B cell (primary cell): ENCODE data around the gene NECTIN1. TPM values are rescaled to one million over a fixed set of nuclear protein-coding genes. Genes with fewer than 3 reads are reported as not detected.

Experiments used
- ATAC-seq: fragments of 200-7000 bp; cut with Tn5 transposase; one replicate; pipeline ENCODE4 v1.10.0; 2021; ENCODE audit warnings: low read depth, mild to moderate bottlenecking, moderate number of reproducible peaks, moderate library complexity
- CTCF ChIA-PET: fragments of 350-600 bp; sonication (Branson Sonifier 250); formaldehyde crosslinking; loops from one replicate; lab custom pipeline; 2021; ENCODE audit warnings: antibody characterized with exemption, inconsistent platforms; lab: Charles Lee
- POLR2A ChIA-PET: fragments of 350-600 bp; sonication (Branson Sonifier 250); formaldehyde crosslinking; loops from one replicate; lab custom pipeline; 2021; ENCODE audit warnings: antibody characterized with exemption; lab: Charles Lee
- DNase-seq: peaks from one replicate; pipeline ENCODE4 v3.0.0; 2013
- H2AFZ ChIP-seq: 2 replicates; pipeline ENCODE4 v1.6.1; 2012; ENCODE audit warnings: mild to moderate bottlenecking, low read depth, low read length; ENCODE audit not compliant: insufficient read depth, poor library complexity, severe bottlenecking
- H3K27ac ChIP-seq, 2 donors: 1 replicate in 1 of 2; 2 replicates in 1 of 2; pipeline ENCODE4 v1.5.1; 2012 to 2013; ENCODE audit warnings: low read length in 2 of 2, mild to moderate bottlenecking in 2 of 2, moderate library complexity in 1 of 2
- H3K27me3 ChIP-seq, 4 experiments: fragments of 200-600 bp in 1 of 4; sonication (generic) in 1 of 4; replicated peaks in 1 of 4; 1 replicate in 2 of 4; 2 replicates in 2 of 4; pipeline versions ENCODE4 v1.6.1 to v1.7.0; 2013 to 2016; ENCODE audit warnings: low read length in 3 of 4, mild to moderate bottlenecking in 2 of 4, mixed read lengths in 1 of 4, moderate library complexity in 1 of 4; ENCODE audit not compliant: insufficient read depth in 4 of 4, control insufficient read depth in 3 of 4; ENCODE audit errors: control extremely low read depth in 1 of 4
- H3K36me3 ChIP-seq, 2 experiments: replicated peaks in 1 of 2; 1 replicate in 1 of 2; 2 replicates in 1 of 2; pipeline versions ENCODE4 v1.6.1 to v1.7.1; 2013; ENCODE audit warnings: low read length in 1 of 2; ENCODE audit not compliant: insufficient read depth in 2 of 2, control insufficient read depth in 1 of 2; ENCODE audit errors: control extremely low read depth in 1 of 2, extremely low read depth in 1 of 2
- H3K4me1 ChIP-seq, 2 donors: fragments of 200-600 bp in 1 of 2; sonication (generic) in 1 of 2; 1 replicate in 1 of 2; 2 replicates in 1 of 2; pipeline versions ENCODE4 v1.5.1 to v1.6.1; 2013 to 2017; ENCODE audit warnings: low read length in 2 of 2; ENCODE audit not compliant: control insufficient read depth in 2 of 2, insufficient read depth in 2 of 2
- H3K4me2 ChIP-seq: replicated peaks from 2 replicates; pipeline ENCODE3; 2012; ENCODE audit warnings: mild to moderate bottlenecking, low read depth, low read length; ENCODE audit not compliant: poor library complexity, severe bottlenecking
- H3K4me3 ChIP-seq, 5 experiments: fragments of 200-600 bp in 1 of 5; sonication (generic) in 1 of 5; 1 replicate in 3 of 5; 2 replicates in 2 of 5; pipeline versions ENCODE4 v1.5.1 to v1.7.0; 2011 to 2016; ENCODE audit warnings: low read length in 4 of 5, mild to moderate bottlenecking in 4 of 5, low read depth in 2 of 5, control low read depth in 1 of 5, moderate library complexity in 1 of 5; ENCODE audit not compliant: insufficient read depth in 1 of 5; ENCODE audit errors: control extremely low read depth in 1 of 5, extremely low read depth in 1 of 5
- H3K79me2 ChIP-seq: fragments of 200-600 bp; sonication (generic); one replicate; pipeline ENCODE4 v1.6.0; 2016; ENCODE audit warnings: low read length; ENCODE audit not compliant: control insufficient read depth, insufficient read depth
- H3K9ac ChIP-seq: fragments of 200-600 bp; sonication (generic); 2 replicates; pipeline ENCODE4 v1.6.1; 2017; ENCODE audit warnings: mild to moderate bottlenecking, low read length, moderate library complexity
- H3K9me3 ChIP-seq, 3 donors: one replicate each; pipeline versions ENCODE4 v1.6.1 to v1.7.1; 2013; ENCODE audit warnings: low read length in 2 of 3; ENCODE audit not compliant: control insufficient read depth in 2 of 3, insufficient read depth in 1 of 3; ENCODE audit errors: control extremely low read depth in 1 of 3
- H4K20me1 ChIP-seq: 2 replicates; pipeline ENCODE4 v1.6.0; 2012; ENCODE audit warnings: mild to moderate bottlenecking, low read length; ENCODE audit not compliant: insufficient read depth, control insufficient read depth, poor library complexity, severe bottlenecking
- H3K27ac Mint-ChIP-seq: one replicate; pipeline ENCODE4 v1.8.0; 2021; ENCODE audit warnings: mixed read lengths
- H3K27me3 Mint-ChIP-seq: one replicate; pipeline ENCODE4 v1.8.0; 2021; ENCODE audit warnings: mixed read lengths
- H3K4me1 Mint-ChIP-seq: one replicate; pipeline ENCODE4 v1.8.0; 2021; ENCODE audit warnings: mixed read lengths
- H3K4me3 Mint-ChIP-seq: one replicate; pipeline ENCODE4 v1.8.0; 2021; ENCODE audit warnings: mixed read lengths
- H3K9me3 Mint-ChIP-seq: one replicate; pipeline ENCODE4 v1.8.0; 2022; ENCODE audit warnings: mixed read lengths; ENCODE audit not compliant: insufficient read depth
- CTCF ChIP-seq: fragments of 200-600 bp; IDR thresholded peaks from one replicate; pipeline ENCODE4 v1.8.0; 2022; ENCODE audit warnings: antibody characterized with exemption, mild to moderate bottlenecking
- EZH2 ChIP-seq: IDR thresholded peaks from 2 replicates; pipeline ENCODE4 v1.6.1; 2012; ENCODE audit warnings: borderline replicate concordance, low read depth, mild to moderate bottlenecking, moderate library complexity, low read length; ENCODE audit not compliant: insufficient read depth, poor library complexity, severe bottlenecking
- WGBS: methylation state at CpG from one replicate; pipeline ENCODE4 v1.1.5; 2013; ENCODE audit warnings: missing lambda C conversion rate; ENCODE audit not compliant: insufficient coverage; 5-methylcytosine and 5-hydroxymethylcytosine counted together
- intact Hi-C: fragments of 100-400 bp; cut with micrococcal nuclease; formaldehyde crosslinking; loops from one replicate; pipeline ENCODE4 v1.10.0; 2022
- polyA plus RNA-seq: library from polyadenylated mRNA; depleted of rRNA; stranded (reverse); fragments of >200 nt; gene quantifications from 2 replicates; pipeline ENCODE4 v1.2.3, GENCODE V29; 2012
- total RNA-seq, 2 donors: library from RNA; stranded (reverse); fragments of 120-200 nt in 1 of 2; gene quantifications; 1 replicate in 1 of 2; 2 replicates in 1 of 2; pipeline versions ENCODE4 v1.2.3 to v1.2.4, GENCODE V29; 2013 to 2022

NECTIN1 gene
- total and polyA plus RNA-seq, 2 donors (not counting 1 experiment from before 2014, with no cell fraction given) = 2.1 to 3.9 TPM

DNA sequence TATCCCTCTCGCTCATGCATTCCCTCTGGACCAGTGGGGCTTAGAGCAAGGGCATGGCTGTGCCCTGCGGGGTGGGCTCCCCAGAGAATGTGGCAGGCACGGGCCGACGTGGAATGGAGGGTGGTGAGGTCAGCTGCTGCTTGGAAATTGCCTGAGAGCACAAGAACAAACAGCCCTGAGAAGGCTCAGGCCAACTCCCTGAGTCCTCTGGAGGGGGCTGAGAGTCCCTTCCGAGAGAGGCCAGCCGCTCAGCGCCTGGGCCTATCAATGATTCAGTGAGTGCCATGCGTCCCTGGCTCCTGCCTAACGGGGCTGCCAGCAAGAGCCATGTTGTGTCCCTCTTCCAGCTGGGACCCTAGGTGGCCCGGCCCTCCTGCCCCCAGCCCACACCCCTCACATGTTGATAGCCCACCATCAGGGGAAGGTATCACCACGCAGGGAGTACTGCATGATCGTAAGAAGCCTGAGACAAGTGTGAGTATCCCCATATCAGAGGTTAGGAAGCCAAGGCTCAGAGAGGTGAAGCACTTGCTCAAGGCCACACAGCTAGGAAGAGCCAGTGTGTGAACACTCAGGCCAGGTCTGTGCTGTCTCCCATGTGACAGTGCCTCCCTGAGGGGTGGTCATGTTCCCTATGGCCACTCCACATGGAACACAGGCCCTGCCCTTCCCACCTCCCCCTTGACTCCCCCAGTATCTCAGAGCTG, 55.8 kb downstream of the NECTIN1 start:
- H3K4me1 ChIP-seq = peaks cover 25 to 29% of the 10 kb centered on the region in 2 donors
- POLR2A ChIA-PET = interaction anchor here (0.6 kb wide), 2 partner anchors 16 to 56 kb away, joined by 3 to 6 read pairs; partner anchors contain the start of gene NECTIN1
- peak overlapping the region; percentile 73 for H3K27ac Mint-ChIP-seq
- H3K4me3 Mint-ChIP-seq = peak overlapping the region; percentile 85
- CTCF ChIA-PET = interaction anchor here (0.6 to 4.0 kb wide), 5 partner anchors 56 to 1774 kb away, joined by 3 to 30 read pairs (median 5); partner anchors contain the start of gene NECTIN1
- WGBS = 92% methylated on average over 12 of the region's 13 CpGs
- DNase-seq (no peak), ATAC-seq (no peak)
- H3K27me3 ChIP-seq = peaks cover 0 to 2% (median 0%) of the 10 kb centered on the region in 4 experiments
- peak overlapping the region; percentile 69 for H3K4me2 ChIP-seq
- intact Hi-C loops = no loop called here
- peak overlapping the region in 1 of 2 donors; percentile 5 for H3K27ac ChIP-seq
- H3K79me2 ChIP-seq = no peaks in the 10 kb centered on the region
- no peaks in the 10 kb centered on the region for H3K27me3 Mint-ChIP-seq
- H3K9me3 ChIP-seq = peaks cover 0 to 14% (median 0%) of the 10 kb centered on the region in 3 donors
- peak overlapping the region; percentile 55 for H2AFZ ChIP-seq
- no peak for TF ChIP-seq EZH2
- no peak for TF ChIP-seq CTCF
- H4K20me1 ChIP-seq = no peaks in the 10 kb centered on the region
- no peaks in the 10 kb centered on the region for H3K9me3 Mint-ChIP-seq
- H3K4me1 Mint-ChIP-seq = peaks cover 28% of the 10 kb centered on the region
- peak overlapping the region; percentile 32 for H3K9ac ChIP-seq
- peak overlapping the region in 1 of 5 experiments; percentile 44 for H3K4me3 ChIP-seq
- H3K36me3 ChIP-seq = no peaks in the 10 kb centered on the region

GRCh38 chr11:119672597-119672996, 56.4 kb downstream of the NECTIN1 start:
- Histone ChIP-seq H3K9me3 (peaks cover 0 to 8% (median 0%) of the 10 kb centered on the region in 3 donors), H3K27me3 (peaks cover 0 to 2% (median 0%) of the 10 kb centered on the region in 4 experiments), H3K36me3 (no peaks in the 10 kb centered on the region), H3K4me1 (peaks cover 25 to 29% of the 10 kb centered on the region in 2 donors), H2AFZ (no peak overlapping the region), H3K9ac (no peak overlapping the region), H3K4me2 (peak overlapping the region; percentile 69), H3K79me2 (no peaks in the 10 kb centered on the region), H4K20me1 (no peaks in the 10 kb centered on the region), H3K27ac (no peak overlapping the region), H3K4me3 (no peak overlapping the region)
- ATAC-seq (no peak), DNase-seq (no peak)
- ChIA-PET CTCF (interaction anchor here (4.0 kb wide), 1 partner anchor 57 kb away, joined by 30 read pairs; the partner anchor contains the start of gene NECTIN1), POLR2A (no interaction called here)
- no peak for TF ChIP-seq CTCF
- H3K27ac Mint-ChIP-seq = no peak overlapping the region
- H3K4me3 Mint-ChIP-seq = no peak overlapping the region
- 74% methylated on average over 7 of the region's 7 CpGs for WGBS
- intact Hi-C loops = no loop called here
- H3K4me1 Mint-ChIP-seq = peaks cover 28% of the 10 kb centered on the region
- no peaks in the 10 kb centered on the region for H3K9me3 Mint-ChIP-seq
- no peaks in the 10 kb centered on the region for H3K27me3 Mint-ChIP-seq
